Measurements from ENCODE around the gene PRXL2C.

GRCh38 chr9:96619491-96620180, 35.5 kb downstream of the PRXL2C start, which contains the start of gene CDC14B:
- TF ChIP-seq, protein P1, sequence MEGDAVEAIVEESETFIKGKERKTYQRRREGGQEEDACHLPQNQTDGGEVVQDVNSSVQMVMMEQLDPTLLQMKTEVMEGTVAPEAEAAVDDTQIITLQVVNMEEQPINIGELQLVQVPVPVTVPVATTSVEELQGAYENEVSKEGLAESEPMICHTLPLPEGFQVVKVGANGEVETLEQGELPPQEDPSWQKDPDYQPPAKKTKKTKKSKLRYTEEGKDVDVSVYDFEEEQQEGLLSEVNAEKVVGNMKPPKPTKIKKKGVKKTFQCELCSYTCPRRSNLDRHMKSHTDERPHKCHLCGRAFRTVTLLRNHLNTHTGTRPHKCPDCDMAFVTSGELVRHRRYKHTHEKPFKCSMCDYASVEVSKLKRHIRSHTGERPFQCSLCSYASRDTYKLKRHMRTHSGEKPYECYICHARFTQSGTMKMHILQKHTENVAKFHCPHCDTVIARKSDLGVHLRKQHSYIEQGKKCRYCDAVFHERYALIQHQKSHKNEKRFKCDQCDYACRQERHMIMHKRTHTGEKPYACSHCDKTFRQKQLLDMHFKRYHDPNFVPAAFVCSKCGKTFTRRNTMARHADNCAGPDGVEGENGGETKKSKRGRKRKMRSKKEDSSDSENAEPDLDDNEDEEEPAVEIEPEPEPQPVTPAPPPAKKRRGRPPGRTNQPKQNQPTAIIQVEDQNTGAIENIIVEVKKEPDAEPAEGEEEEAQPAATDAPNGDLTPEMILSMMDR (IDR thresholded peaks at IDR 0.05), result no peak
- TF ChIP-seq EZH2 (IDR thresholded peaks at IDR 0.05; ENCODE audit: borderline replicate concordance, insufficient read depth, low read depth, low read length, poor library complexity, severe bottlenecking), result no peak

All from B cell (primary cell).